Measurements from ENCODE around the gene ZNF576.
"Not testable (repeated sequence)": the region's sequence is repeated elsewhere in the genome, so short reads cannot be mapped to it uniquely, and the experiment has no call there.

Gene ZNF576

GRCh38 chr19:43600326-43600725 is 3.9 kb downstream of the ZNF576 start:
- not testable (repeated sequence) for DNase-seq

DNA sequence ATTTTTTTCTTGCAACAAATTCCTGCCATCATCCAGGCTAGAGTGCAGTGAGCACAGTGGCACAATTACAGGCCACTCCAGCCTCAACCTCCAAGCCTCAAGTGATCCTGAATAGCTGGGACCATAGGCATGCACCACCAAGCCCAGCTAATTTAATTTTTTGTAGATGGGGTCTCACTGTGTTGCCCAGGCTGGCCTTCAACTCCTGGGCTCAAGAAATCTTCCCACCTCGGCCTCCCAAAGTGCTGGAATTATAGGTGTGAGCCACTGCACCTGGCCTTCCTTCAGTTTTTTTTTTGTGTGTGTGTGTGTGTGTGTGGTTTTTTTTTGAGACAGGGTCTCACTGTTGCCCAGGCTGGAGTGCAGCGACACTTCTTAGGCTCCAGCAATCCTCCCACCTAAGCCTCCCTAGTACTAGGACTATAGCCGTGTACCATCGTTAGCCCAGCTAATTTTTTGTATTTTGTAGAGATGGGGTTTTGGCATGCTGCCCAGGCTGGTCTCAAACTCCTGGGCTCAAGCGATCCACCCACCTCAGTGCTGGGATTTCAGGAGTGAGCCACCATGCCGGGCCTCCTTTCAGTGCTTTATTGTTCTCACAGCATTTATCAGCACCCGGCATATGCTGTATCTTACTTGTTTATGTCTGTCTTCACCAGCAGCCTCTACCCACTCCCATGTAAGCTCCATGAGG is 9.6 kb downstream of the ZNF576 start:
- DNase-seq = no peak

- DNase-seq = no peak
These were observed 10.3 kb downstream of the ZNF576 start for GRCh38 chr19:43606569-43607229.

- DNase-seq = no peak
These were observed 11.1 kb downstream of the ZNF576 start for GRCh38 chr19:43607238-43608205.

- no peak for DNase-seq
These were observed 13.5 kb downstream of the ZNF576 start for GRCh38 chr19:43609872-43610271.

- no peak for DNase-seq
These were observed 14.1 kb downstream of the ZNF576 start for GRCh38 chr19:43610493-43610892.

DNA sequence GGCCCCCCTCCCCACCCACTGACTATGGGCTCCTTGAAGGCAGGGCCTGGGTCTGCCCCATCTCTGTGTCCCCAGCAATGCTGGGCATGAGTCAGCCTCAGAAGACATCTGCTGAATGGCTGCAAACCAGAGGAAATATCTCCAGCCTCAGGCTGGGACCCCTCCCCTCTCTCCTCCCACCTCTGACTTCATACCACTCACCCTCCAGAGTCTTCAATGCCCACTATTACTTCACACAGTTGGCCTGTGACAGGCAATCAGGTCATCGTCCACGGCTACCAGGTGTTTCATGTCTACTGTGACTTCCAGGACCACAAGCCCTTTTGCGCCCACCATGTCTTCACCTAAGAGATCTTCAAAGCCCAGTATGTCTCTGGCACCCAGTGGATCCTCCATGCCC is 15.4 kb downstream of the ZNF576 start, which contains the start of gene SRRM5:
SRRM5 (plus strand) TSS at position 301 of the 400 bp plus-strand sequence; CDS start at position 335, 34 bp downstream.
- no peak for DNase-seq

GRCh38 chr19:43612374-43612773 is 16.0 kb downstream of the ZNF576 start:
- no peak for DNase-seq

GRCh38 chr19:43616306-43616705 is 19.9 kb downstream of the ZNF576 start:
- no peak for DNase-seq

DNA sequence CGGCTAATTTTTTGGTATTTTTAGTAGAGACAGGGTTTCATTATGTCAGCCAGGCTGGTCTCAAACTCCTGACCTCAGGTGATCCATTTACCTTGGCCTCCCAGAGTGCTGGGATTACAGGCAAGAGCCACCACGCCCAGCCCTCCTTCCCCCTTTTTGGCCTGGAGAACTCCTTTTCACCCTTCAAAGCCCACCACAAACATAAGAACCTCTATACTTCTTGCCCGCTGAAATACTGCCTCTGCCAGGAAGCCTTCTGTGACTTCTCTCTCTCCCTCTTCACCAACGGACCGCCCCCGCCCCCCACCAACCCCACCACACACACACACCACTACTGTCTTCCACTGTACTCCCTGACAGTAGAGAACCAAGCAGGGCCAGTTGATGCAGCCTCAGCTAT is 20.6 kb downstream of the ZNF576 start:
- DNase-seq = no peak

DNA sequence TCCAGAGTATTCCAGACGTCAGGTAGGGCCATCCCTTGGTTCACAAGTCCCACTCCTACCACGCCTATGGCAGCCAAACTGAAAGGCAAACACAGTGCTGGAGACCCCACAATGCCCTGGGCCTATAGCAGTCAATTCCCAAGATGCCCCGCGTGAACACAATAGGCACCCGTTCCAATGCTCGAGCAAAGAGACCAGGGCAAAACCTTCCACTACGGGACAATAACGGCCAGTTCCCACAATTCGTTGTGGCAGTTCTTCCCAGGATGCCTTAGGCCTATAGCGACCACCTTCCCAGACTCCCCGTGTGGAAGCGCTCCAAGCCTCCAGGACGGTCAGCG is 22.5 kb downstream of the ZNF576 start:
- peak; percentile 46 for DNase-seq

- DNase-seq = peak; percentile 90
These were observed 23.1 kb downstream of the ZNF576 start, which contains the start of gene ZNF428 for GRCh38 chr19:43619262-43620060. Gene ZNF428 (minus strand): TSS chr19:43619629. CDS start chr19:43614304, 5,325 bp downstream.

GRCh38 chr19:43620061-43621001 is 23.9 kb downstream of the ZNF576 start:
- peak; percentile 88 for DNase-seq

DNA sequence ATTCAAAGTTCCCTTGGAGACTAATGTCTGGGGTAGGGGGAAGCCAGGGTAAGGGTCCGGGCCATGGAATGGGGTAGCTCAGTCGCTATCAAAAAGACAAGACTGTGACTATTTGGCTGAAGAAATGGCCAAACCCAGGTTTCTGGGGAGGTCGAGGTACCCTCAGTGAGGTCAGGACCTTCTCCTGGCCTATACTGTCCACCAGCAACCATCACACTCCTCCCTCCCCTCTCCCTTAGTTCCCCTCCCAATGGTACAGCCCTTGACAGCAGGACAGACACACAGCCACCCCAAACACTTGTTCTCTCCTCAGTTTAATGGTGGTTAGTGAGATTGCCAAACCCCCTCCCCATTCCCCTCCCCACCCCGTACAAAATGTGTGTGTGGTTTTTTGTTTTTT is 25.7 kb downstream of the ZNF576 start:
- no peak for DNase-seq

- no peak for DNase-seq
These were observed 26.6 kb downstream of the ZNF576 start for GRCh38 chr19:43622956-43623355.

DNA sequence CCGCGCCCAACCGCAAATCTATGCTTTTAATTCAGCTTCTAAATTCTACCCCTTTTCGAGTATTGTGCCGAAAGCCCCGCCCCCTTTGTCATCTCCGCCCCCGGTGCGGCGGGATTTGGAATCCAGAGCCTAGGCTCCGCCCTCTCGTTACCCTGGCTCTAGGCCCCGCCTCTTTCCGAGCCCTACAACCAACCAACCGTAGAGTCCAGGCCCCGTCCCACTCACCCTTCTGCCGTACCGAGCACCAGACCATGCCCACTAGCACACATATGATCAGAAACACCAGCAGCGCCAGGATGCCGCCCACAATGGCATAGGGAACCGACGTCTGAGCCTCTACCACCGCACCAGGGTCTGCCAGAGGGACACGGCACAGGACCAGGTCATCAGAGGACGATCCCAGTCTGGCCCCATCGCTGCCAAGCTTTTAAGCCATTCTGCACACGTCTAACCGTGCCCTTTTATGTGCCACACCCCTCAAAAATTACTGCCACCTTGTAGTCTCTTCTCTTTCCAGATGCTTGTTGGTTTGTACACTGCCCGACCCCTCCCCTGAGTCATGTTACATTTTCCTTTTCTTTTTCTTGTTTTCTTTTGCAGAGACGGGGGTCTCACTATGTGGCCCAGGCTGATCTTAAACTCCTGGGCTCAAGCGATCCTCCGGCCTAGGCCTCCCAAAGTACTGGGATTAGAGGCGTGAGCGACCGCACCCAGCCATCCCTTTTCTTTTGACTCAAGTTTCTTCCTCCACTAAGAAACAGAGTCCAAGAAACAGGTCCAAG is 27.7 kb downstream of the ZNF576 start:
- peak; percentile 19 for DNase-seq

DNA sequence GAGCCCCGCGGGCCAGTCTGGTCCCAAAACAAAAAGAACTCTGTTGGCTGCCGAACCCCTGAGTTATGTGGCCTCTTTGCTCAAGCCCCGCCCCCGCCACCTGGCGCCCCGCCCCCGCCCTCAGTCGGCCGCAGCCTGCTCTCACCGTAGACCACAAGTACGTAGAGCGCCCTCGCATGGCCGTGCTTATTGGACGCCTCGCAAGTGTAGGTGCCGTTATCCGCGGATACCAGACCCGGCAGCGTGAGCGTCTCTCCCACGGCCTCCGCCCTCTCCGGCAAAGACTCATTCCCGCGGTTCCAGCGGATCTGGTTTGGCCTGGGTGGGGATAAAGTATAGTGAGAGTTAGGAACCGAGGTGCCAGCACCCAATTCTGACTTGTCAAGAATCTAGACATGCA is 28.5 kb downstream of the ZNF576 start:
- DNase-seq = peak; percentile 88

GRCh38 chr19:43625918-43626579 is 29.7 kb downstream of the ZNF576 start:
- DNase-seq = peak; percentile 15

DNA sequence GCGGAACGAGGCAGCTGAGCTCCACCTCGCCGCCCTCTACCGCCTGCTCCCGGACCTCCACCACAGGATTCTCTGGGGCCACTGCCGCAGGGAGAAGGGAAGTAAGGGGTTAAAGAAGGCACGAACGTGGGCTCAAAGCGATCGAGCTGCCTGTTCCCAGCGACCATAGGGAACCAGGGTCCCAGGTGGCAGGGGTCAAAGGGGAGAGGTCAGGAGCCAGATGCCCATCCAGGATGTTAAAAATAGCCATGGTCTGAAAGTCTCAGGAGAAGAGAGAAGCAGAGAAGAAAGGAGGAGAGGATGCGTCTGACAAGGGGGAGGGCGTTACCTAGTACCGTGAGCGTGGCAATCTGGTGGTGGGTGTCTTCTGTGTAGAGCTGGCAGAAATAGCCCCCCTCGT is 30.4 kb downstream of the ZNF576 start:
- DNase-seq = no peak
